HG03025 (cell line): Measurements from ENCODE around the gene CTXND1.

Experiments
- ATAC-seq: cut with Tn5 transposase; IDR thresholded peaks from one replicate; pipeline ENCODE4 v1.9.1; 2021; ENCODE audit warnings: mild to moderate bottlenecking, moderate library complexity; ENCODE audit not compliant: unreplicated experiment, low FRiP score

The CTXND1 gene

GRCh38 chr15:80260551-80260950, 8.5 kb upstream of the CTXND1 start:
- no peak for ATAC-seq

- no peak for ATAC-seq
Measured at GRCh38 chr15:80259942-80260510, 8.0 kb upstream of the CTXND1 start.

GRCh38 chr15:80251428-80252120, 439 bp downstream of the CTXND1 start:
- no peak for ATAC-seq

- ATAC-seq: no peak
Measured at GRCh38 chr15:80250614-80251427, 1.2 kb downstream of the CTXND1 start.

GRCh38 chr15:80249973-80250372, 2.0 kb downstream of the CTXND1 start:
- no peak for ATAC-seq

- ATAC-seq: no peak
Measured at GRCh38 chr15:80247320-80247719, 4.7 kb downstream of the CTXND1 start.

- no peak for ATAC-seq
Measured at GRCh38 chr15:80246425-80246894, 5.6 kb downstream of the CTXND1 start.

DNA sequence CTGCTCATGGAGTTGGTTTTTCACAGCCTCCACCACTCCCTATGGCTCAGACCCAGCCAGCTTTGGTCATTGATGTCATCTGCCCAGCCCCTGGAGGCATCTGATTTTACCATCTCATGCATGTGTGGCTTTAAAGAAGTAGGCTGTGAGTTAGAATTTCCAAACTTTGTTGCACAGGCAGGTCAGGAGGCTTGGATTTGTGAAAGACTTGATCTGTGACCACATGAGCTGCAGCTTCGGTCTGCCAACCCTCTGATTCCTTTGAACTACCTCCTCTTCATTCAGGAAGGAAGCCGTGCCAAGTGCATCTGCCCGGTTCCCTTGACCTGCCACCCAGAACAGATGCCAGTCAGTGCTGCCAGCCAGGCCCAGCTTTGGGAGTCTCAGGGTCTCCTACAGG, 9.2 kb downstream of the CTXND1 start:
- ATAC-seq: no peak

DNA sequence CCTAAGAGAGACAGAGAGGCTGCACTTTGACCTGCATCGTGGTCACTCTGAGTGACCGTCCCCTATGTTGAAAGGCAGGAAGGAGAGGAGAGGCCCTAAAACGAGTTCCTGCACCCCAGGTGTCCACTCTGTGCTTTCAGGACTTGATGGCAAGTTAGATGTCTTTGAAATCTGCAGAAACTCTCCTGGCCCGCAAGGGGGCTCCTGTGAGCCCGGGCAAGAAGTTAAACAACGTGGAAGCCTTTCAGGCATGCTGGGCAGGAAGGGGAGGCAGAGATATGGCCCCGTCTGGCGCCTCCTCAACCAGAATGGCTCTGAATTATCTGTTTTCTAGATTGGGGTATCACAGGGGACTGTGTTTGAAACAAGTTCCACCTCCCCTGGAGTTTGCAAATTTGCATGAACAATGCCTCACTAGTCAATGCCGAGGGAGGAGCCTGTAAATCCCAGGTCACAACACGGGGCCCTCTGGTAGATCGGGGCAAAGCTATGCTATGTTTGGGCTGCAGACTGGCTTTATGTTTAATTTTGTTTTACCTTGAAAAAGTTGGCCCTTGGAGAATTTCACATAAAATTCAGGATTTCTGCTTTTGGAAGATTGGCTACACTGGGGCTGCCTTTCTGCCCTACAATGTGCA, 9.8 kb downstream of the CTXND1 start:
- no peak for ATAC-seq

DNA sequence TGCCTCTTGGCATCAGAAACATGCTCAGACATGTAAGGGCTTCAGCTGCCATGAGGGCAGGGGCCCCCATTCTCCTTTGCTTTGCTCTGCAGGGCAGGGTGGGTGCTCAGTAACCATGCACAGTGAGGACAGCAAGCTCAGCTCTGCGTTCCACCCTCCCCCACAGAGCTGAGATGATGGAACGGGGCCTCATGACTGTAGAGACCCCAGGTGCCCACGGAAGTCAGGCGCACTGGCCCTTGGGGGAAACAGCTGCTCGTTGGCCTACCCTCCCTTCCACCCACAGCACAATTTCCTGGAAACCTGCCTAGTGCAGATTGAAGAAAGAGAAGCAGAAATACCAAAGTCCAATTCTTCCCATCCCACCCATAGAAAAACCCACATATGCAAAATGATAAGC, 10.5 kb downstream of the CTXND1 start:
- no peak for ATAC-seq

- no peak for ATAC-seq
Measured at GRCh38 chr15:80240276-80240675, 11.7 kb downstream of the CTXND1 start.

- ATAC-seq: no peak
Measured at GRCh38 chr15:80234883-80235282, 17.1 kb downstream of the CTXND1 start.

DNA sequence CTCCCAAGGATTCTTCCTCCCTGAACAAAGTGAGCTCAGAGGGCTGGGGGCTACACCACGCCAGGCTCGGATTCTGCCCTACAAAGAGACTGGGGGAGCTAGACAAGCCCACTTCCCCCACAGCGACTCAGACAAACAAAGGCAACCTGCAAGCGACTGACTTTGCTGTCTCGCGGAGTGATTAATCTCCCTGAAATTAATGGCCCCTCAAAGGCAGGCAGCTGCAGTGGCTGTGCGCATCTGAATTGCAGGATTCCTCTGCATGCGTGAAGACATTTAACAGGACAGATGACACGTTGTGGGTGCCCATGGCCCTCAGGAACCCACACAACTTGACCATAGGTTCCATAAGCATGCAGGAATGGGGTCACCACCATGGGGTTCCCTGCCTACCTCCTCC, 18.4 kb downstream of the CTXND1 start:
- ATAC-seq: no peak

- no peak for ATAC-seq
Measured at GRCh38 chr15:80231371-80231770, 20.6 kb downstream of the CTXND1 start.

DNA sequence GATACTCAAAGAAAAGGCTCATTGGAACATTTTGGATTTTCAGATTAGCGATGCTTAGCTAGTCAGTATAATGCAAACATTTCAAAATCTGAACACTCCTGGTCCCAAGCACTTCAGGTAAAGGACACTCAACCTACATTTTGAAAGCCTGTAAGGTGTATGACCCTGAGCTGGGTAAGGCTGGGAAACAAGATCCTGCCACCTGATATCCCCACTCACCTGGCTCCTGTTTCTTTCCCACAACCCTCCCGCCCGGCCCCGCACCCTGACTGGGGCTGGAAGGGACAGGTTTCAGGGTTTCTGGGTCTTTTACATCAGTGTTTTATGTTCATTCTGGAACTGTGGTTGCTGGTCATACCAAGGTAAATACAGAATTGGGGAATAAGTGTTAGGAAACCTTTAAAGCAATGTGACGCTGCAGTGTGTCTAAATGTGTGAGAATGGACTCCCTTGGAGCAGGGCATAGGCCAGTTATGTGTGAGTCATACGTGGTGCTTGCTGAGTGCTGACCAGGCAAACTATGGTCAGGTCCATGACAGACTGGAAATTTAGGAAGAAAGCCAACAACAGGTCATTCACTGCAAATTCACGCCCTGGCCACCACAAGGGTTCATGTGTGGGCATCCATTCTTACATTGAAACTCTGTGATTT, 22.9 kb downstream of the CTXND1 start:
- no peak for ATAC-seq

- no peak for ATAC-seq
Measured at GRCh38 chr15:80219955-80220354, 32.1 kb downstream of the CTXND1 start.

DNA sequence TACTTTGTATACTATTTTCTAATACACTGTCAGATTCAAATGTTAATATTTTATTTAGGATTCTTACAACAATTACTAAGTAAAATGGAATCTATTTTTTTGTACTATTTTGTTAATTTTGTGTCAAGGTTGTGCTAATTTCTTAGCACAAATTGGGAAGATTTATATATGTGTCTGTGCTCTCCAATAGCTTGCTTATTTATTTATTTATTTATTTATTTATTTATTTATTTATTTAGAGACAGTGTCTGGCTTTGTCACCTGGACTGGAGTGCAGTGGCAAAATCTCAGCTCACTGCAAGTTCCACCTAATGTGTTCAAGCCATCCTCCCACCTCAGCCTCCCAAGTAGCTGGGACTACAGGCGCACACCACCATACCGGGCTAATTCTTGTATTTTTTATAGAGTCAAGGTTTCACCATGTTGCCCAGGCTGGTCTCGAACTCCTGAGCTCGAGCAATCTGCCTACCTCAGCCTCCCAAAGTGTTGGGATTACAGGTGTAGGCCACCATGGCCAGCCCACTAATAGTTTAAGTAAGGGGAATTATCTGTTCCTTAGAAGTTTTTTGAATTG, 34.6 kb downstream of the CTXND1 start:
- no peak for ATAC-seq

DNA sequence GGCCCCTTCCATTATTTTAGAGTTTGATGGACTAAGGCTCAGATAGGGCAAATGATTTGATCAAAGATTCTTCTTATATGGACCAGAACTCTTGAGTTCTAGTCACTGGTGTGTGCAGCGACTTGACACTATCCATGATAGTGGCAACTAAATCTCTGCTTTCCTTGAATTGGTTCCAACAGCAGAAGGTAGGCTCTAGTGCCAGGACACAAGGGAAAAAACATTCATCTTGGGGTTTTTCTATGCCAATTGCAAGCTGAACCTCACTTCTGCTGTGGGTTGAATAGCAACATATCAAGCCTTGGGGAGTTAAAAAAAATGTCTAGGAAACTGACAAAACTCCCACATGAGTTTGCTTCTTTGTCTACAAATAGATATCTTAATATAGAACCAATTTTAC, 35.1 kb downstream of the CTXND1 start:
- ATAC-seq: no peak

GRCh38 chr15:80216141-80216540, 35.9 kb downstream of the CTXND1 start:
- no peak for ATAC-seq

DNA sequence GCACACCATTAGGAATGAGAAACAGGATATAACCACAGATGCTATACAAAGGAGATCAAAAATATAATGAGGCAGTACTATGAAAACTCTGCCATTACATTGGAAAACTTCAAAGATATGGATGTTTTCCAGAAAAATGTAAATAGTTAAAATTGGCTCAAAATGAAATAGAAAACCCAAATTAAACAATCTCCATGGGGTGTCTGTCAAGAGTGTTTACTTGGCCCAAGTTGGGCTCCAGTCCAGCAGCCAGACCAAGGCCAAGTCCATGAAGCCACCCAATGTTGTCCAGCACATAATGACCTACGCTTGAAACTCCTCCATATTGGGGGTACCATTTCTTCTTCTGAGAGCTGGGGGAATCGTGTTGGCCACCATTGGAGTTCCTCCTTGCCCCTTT, 37.1 kb downstream of the CTXND1 start:
- no peak for ATAC-seq
